GM12864 (cell line): Measurements from ENCODE around the gene CTTNBP2NL.
A peak's percentile ranks its signal among the peaks of the same experiment; 100 is the strongest.
"Not testable (repeated sequence)": the region's sequence is repeated elsewhere in the genome, so short reads cannot be mapped to it uniquely, and the experiment has no call there.

ENCODE experiments used
- DNase-seq: peaks from one replicate; pipeline ENCODE4 v3.0.0-alpha.2; 2011; ENCODE audit warnings: low read depth
- H3K4me3 ChIP-seq: 2 replicates; pipeline ENCODE4 v1.5.1; 2011; ENCODE audit warnings: mild to moderate bottlenecking, low read depth, low read length, control low read depth
- CTCF ChIP-seq: IDR thresholded peaks from 2 replicates; pipeline ENCODE4 v1.5.1; 2011; ENCODE audit warnings: low read depth, mild to moderate bottlenecking, moderate library complexity, low read length, control low read depth, inconsistent platforms; ENCODE audit errors: missing control alignments

CTTNBP2NL gene

DNA sequence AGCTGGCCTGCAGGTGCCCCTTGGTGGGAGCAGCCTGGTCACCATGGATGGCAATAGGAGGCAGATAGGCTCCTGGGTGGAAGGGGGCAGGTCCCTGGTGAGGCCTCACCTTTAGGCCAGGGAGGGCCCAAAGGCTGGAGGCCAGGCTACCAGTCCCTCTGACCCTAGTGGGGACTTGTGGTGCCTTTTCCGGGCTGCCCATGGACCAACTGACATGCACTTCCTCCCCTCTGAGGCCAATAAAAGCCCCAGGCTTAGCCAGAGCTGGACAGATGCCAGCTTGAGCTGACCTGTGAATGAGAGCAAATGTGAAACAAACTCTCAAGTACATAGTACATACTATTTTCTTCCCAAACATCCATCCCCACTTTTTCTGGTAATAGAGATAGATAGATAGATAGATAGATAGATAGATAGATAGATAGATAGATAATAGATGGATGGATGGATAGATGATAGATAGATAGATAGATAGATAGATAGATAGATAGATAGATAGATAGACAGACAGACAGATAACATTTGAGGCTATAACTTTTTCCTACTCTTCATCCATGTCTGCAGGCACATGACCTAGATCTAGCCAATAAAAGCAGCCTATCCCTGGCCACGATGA is 9.2 kb upstream of the CTTNBP2NL start:
- TF ChIP-seq CTCF = no peak
- no peak for DNase-seq
- no peak overlapping the region for H3K4me3 ChIP-seq

DNA sequence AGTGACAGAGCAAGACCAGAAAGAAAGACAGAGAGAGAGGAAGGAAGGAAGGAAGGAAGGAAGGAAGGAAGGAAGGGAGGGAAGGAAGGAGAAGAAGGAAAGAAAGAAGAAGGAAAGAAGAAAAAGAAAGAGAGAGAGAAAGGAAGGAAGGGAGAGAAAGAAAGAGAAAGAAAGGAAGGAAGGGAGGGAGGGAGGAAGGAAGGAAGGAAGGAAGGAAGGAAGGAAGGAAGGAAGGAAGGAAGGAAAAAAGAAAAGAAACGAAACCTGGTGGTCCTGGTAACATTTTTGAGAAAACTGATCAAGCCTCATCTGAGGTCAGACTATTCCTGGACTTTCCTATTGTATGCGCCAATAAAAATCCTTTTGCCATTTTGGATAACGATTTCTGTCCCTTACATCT is 8.2 kb upstream of the CTTNBP2NL start:
- TF ChIP-seq CTCF = no peak
- no peak for DNase-seq
- no peak overlapping the region for H3K4me3 ChIP-seq

DNA sequence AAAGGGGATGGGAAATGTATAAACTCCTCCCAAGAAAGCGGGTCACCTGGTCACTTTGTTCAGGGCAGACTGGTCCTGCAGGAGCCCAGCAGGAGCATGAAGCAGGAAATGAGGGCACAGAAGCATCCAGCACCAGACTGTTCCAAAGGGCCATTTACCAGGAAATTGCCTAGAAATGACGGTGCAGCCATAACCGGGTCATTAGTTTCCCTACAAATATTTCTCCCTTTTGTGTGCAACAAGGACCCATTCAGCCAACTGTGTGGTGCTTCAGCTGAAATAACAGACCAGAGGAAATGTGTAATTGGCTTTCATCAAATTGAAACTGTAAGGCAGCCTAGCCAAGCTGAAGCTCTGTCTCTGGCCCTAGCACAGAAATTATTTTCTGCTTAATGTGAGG is 7.6 kb upstream of the CTTNBP2NL start:
- H3K4me3 ChIP-seq = no peak overlapping the region
- DNase-seq = no peak
- no peak for TF ChIP-seq CTCF

- no peak for DNase-seq
- no peak overlapping the region for H3K4me3 ChIP-seq
- TF ChIP-seq CTCF = no peak
These were observed 6.3 kb upstream of the CTTNBP2NL start for GRCh38 chr1:112389689-112390088.

DNA sequence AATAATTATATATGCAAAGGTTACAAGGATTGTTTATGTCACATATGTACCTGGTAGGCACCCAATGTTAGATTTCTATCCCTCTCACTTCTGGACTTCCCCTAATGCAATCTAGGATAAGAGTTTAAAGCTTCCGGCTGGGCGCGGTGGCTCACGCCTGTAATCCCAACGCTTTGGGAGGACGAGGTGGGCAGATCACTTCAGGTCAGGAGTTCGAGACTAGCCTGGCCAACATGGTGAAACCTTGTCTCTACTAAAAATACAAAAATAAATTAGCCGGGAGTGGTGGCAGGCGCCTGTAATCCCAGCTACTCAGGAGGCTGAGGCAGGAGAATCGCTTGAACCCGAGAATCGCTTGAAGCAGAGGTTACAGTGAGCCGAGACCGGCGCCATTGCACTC is 5.7 kb upstream of the CTTNBP2NL start:
- not testable (repeated sequence) for H3K4me3 ChIP-seq

DNA sequence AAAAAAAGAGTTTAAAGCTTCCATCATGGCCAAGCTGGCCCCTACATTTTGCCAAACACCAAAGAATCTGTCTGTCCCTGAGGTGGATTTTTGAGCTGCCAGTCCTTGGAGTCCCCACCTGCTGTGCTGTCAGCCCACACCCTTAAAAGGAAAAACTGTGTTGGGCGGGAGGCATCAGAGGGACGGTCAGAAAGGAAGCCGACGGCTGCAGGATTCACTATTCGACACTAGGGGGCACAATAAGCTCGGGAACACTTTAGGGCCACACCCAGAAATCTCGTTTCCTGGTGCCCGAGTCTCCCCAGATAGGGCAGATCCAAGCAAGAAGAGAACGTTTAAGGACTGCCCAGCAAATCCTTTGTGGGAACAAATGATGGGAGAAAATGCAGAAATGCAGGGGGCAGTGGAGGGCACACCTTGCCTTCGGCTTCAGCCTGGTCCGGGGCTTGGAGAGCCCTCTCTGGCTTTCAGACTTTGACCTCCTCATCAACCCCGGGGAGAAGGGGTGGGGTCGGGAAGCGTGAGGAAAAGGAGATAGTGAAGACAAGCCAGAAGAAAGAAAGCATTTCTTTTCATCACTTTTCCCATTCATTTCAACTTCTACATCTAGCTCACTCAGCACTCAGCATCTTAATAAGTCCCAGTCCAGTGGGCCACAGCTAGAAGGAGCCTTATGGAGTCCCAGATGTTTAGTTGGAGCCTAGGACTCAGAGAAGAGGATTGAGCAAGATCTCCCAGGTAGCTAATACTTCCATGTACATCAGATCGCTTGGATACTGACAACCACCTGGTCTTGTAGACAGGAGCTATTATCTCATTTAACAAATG is 5.0 kb upstream of the CTTNBP2NL start:
- TF ChIP-seq CTCF = peak; percentile 84
- DNase-seq = peak; percentile 59
- H3K4me3 ChIP-seq = peak overlapping the region; percentile 50

More for the DNA sequence above, 5.7 kb upstream of the CTTNBP2NL start:
- DNase-seq = not testable (repeated sequence)

DNA sequence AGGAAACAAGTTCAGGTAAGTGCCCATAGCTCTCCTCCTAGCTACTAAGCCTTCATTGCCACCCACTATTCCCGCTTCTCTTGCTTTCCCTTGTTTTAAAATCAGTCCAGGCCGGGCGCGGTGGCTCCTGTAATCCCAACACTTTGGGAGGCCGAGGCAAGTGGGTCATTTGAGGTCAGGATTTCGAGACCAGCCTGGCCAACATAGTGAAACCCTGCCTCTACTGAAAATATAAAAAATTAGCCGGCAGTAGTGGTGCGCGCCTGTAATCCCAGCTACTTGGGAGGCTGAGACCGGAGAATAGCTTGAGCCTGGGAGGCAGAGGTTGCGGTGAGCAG is 4.4 kb upstream of the CTTNBP2NL start:
- no peak for DNase-seq

More for the DNA sequence above, 4.4 kb upstream of the CTTNBP2NL start:
- peak overlapping the region; percentile 50; the same call in 1 of the 2 replicates for H3K4me3 ChIP-seq
- TF ChIP-seq CTCF = no peak
